GM23248 (cell line): Measurements from ENCODE around the gene HCST. TPM values are rescaled to one million over a fixed set of nuclear protein-coding genes. Genes with fewer than 3 reads are reported as not detected.
A peak's percentile ranks its signal among the peaks of the same experiment; 100 is the strongest.

Experiments
- DNase-seq: peaks from one replicate; pipeline ENCODE4 v3.0.0-alpha.2; 2015
- H2AFZ ChIP-seq: fragments of 200-600 bp; sonication (generic); 2 replicates; pipeline ENCODE4 v1.6.1; 2016; ENCODE audit warnings: antibody characterized with exemption
- H3F3A ChIP-seq: fragments of 200-600 bp; sonication (generic); 2 replicates; pipeline ENCODE4 v1.6.1; 2016; ENCODE audit warnings: mild to moderate bottlenecking, antibody characterized with exemption, mixed run types; ENCODE audit not compliant: insufficient read depth
- H3K27ac ChIP-seq: fragments of 200-600 bp; sonication (generic); 2 replicates; pipeline ENCODE4 v1.5.1; 2016; ENCODE audit warnings: mild to moderate bottlenecking
- H3K27me3 ChIP-seq: fragments of 200-600 bp; sonication (generic); replicated peaks from 2 replicates; pipeline ENCODE4 v1.6.1; 2016; ENCODE audit warnings: mild to moderate bottlenecking; ENCODE audit not compliant: insufficient read depth
- H3K36me3 ChIP-seq: fragments of 200-600 bp; sonication (generic); 2 replicates; pipeline ENCODE4 v1.6.1; 2016; ENCODE audit warnings: low read depth, mild to moderate bottlenecking
- H3K4me1 ChIP-seq: fragments of 200-600 bp; sonication (generic); 2 replicates; pipeline ENCODE4 v1.6.1; 2016; ENCODE audit warnings: mild to moderate bottlenecking; ENCODE audit not compliant: insufficient read depth
- H3K4me2 ChIP-seq: fragments of 200-600 bp; sonication (generic); one replicate; pipeline ENCODE4 v1.6.1; 2016; ENCODE audit warnings: mild to moderate bottlenecking; ENCODE audit not compliant: unreplicated experiment
- H3K4me3 ChIP-seq: fragments of 200-600 bp; sonication (generic); 2 replicates; pipeline ENCODE4 v1.5.1; 2016; ENCODE audit warnings: mild to moderate bottlenecking
- H3K79me2 ChIP-seq: fragments of 200-600 bp; sonication (generic); 2 replicates; pipeline ENCODE4 v1.6.1; 2016; ENCODE audit warnings: mild to moderate bottlenecking; ENCODE audit not compliant: insufficient read depth
- H3K9ac ChIP-seq: fragments of 200-600 bp; sonication (generic); 2 replicates; pipeline ENCODE4 v1.6.1; 2016; ENCODE audit warnings: mild to moderate bottlenecking
- H3K9me2 ChIP-seq: fragments of 200-600 bp; sonication (generic); 2 replicates; pipeline ENCODE4 v1.6.1; 2016; ENCODE audit warnings: mixed run types, mild to moderate bottlenecking, moderate library complexity; ENCODE audit not compliant: insufficient read depth
- H3K9me3 ChIP-seq: fragments of 200-600 bp; sonication (generic); one replicate; pipeline ENCODE4 v1.6.1; 2017; ENCODE audit warnings: low read depth
- H4K20me1 ChIP-seq: fragments of 200-600 bp; sonication (generic); 2 replicates; pipeline ENCODE4 v1.6.0; 2016; ENCODE audit not compliant: insufficient read depth
- EZH2 ChIP-seq: fragments of 200-600 bp; sonication (generic); IDR thresholded peaks from 2 replicates; pipeline ENCODE4 v1.6.1; 2018; ENCODE audit warnings: antibody characterized with exemption, mild to moderate bottlenecking; ENCODE audit not compliant: insufficient read depth, poor library complexity, severe bottlenecking
- EZH2phosphoT487 ChIP-seq: fragments of 200-600 bp; sonication (generic); IDR thresholded peaks from 2 replicates; pipeline ENCODE4 v1.6.1; 2018; ENCODE audit warnings: antibody characterized with exemption, moderate library complexity, mild to moderate bottlenecking, low read depth; ENCODE audit not compliant: insufficient read depth
- WGBS, 2 experiments: methylation state at CpG; one replicate each; pipeline ENCODE4 v1.1.6; 2015 to 2017; ENCODE audit warnings: low lambda C conversion rate in 2 of 2, low coverage in 1 of 2; ENCODE audit errors: missing lambda C conversion rate in 2 of 2; 5-methylcytosine and 5-hydroxymethylcytosine counted together
- in situ Hi-C: fragments of 300-500 bp; cut with MboI; formaldehyde crosslinking; loops from 2 replicates; pipeline ENCODE4 v1.15.0; 2020
- polyA plus RNA-seq: library from polyadenylated mRNA; unstranded; fragments of >200 nt; fragmentation: Nextera tagmentation; extraction: Ambion mirVana; gene quantifications from 2 replicates; pipeline ENCODE4 v1.2.1, GENCODE V29; 2016
- total RNA-seq: library from RNA; depleted of rRNA; stranded (reverse); fragments of >200 nt; shearing (Covaris generic); gene quantifications from 2 replicates; pipeline ENCODE4 v1.2.3, GENCODE V29; 2014

HCST gene
- total and polyA plus RNA-seq, 2 experiments from 2014 or later = 11.3 TPM; not detected in 1

DNA sequence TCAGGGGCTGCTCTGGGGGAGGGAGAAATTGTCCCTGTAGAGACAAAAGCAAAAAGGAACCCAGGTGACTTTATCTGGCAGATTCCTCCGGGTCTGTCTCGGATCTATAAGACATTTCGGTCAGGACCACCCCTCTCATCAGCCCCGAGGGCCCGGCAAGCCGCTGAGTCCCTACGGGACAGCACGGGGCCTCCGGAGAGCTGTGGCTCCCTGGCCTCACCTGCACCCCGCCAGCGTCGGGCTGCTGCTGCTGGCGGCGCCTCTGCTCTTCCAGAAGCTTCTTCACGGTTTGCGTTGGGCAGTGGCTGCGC is 3.9 kb upstream of the HCST start:
- in situ Hi-C loops = no loop called here
- TF ChIP-seq EZH2 = no peak
- TF ChIP-seq EZH2phosphoT487 = no peak

DNA sequence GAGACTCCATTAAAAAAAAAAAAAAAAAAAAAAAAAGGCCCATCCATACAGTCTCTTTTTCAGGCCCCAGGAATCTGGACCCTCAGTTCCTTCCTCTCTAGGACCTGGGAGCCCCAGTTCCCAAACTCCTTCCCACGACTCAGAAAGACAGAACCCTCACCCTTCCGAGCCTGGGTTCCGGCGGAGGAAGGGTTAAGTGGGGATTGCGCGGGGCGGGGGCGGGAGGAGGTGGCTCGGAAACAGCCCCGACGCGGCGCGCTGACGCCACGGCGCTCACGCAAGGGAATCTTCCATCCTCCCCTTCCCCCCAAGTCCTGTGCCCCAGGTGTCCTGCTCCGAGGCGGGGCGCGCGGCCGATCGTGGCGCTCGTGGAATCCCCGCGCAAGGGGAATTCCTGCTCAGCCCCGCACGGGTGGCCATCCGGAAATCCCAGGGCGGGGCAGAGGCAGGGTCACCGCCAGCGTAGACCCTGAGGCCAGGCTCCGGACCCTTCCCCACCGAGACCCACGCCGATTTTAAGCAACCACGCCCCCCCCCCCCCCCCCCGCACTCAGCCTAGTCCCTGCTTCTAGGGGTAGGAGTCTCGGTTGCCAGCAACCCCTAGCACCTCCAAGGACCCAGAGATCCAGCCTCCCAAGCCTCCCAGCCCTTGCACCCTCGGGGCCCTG is 2.6 kb upstream of the HCST start:
- Histone ChIP-seq H3K27ac (peak overlapping the region; percentile 96), H4K20me1 (no peaks in the 10 kb centered on the region), H3F3A (peaks cover 13% of the 10 kb centered on the region), H3K4me1 (peaks cover 26% of the 10 kb centered on the region), H3K4me3 (peak overlapping the region; percentile 99), H3K4me2 (peak overlapping the region; percentile 93), H3K79me2 (peaks cover 28% of the 10 kb centered on the region), H3K9ac (peak overlapping the region; percentile 87), H3K9me2 (no peaks in the 10 kb centered on the region), H3K27me3 (no peaks in the 10 kb centered on the region), H3K36me3 (peaks cover under 1% of the 10 kb centered on the region; the same call in 1 of the 2 replicates), H2AFZ (peak overlapping the region; percentile 83), H3K9me3 (no peaks in the 10 kb centered on the region)
- peak; percentile 94 for DNase-seq
- 1 to 2% methylated on average over 21 to 26 of the region's 43 CpGs for WGBS, 2 experiments
- in situ Hi-C loops = no loop called here
- TF ChIP-seq EZH2phosphoT487 (no peak), EZH2 (no peak)

More for the DNA sequence above, 3.9 kb upstream of the HCST start:
- Histone ChIP-seq H3K4me3 (peak overlapping the region; percentile 99), H4K20me1 (no peaks in the 10 kb centered on the region), H3K4me2 (peak overlapping the region; percentile 93), H3K27ac (peak overlapping the region; percentile 96), H3K4me1 (peaks cover 24% of the 10 kb centered on the region), H3K9me3 (no peaks in the 10 kb centered on the region), H3F3A (peaks cover 18% of the 10 kb centered on the region), H3K36me3 (peaks cover 12% of the 10 kb centered on the region; the same call in 1 of the 2 replicates), H3K27me3 (no peaks in the 10 kb centered on the region), H3K9me2 (no peaks in the 10 kb centered on the region), H3K9ac (peak overlapping the region; percentile 87), H2AFZ (peak overlapping the region; percentile 83), H3K79me2 (peaks cover 28% of the 10 kb centered on the region)
- WGBS, 2 experiments = 3 to 5% methylated on average over 16 to 17 of the region's 17 CpGs
- no peak for DNase-seq

DNA sequence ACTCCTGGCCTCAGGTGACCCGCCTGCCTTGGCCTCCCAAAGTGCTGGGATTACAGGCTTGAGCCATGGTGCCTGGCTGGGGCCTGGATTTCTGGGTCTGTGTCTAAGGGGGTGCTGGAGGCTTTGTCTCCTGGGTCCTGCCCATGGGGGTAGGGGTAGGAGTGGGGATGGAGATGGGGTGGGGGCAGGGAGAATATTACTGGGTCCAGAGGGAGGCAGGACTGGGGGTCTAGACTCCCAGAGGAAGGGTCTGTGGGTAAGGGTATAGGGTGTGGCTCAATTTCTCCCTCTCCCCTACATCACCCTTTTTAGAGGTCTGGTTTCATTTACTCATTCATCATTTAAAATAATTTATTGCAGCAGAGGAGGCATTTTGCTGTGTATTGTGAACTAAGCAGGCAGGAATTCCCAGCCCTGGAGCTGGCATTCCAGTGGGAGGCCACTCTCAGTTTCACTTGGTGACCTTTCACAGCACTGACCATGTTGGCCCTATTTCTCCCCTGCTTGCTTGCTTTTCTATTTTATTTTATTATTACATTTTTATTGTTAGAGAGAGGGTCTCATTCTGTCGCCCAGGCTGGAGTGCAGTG is 1.2 kb upstream of the HCST start:
- Histone ChIP-seq H3K36me3 (no peaks in the 10 kb centered on the region), H3K9ac (peak overlapping the region; percentile 87), H3K9me3 (no peaks in the 10 kb centered on the region), H2AFZ (peak overlapping the region; percentile 83; the same call in 1 of the 2 replicates), H3F3A (peaks cover 18% of the 10 kb centered on the region), H3K4me2 (peak overlapping the region; percentile 93), H3K9me2 (no peaks in the 10 kb centered on the region), H3K79me2 (peaks cover 28% of the 10 kb centered on the region), H3K4me3 (peak overlapping the region; percentile 99), H3K27me3 (no peaks in the 10 kb centered on the region), H3K4me1 (peaks cover 26% of the 10 kb centered on the region), H4K20me1 (no peaks in the 10 kb centered on the region), H3K27ac (peak overlapping the region; percentile 96)
- in situ Hi-C loops = no loop called here
- DNase-seq = peak; percentile 88
- TF ChIP-seq EZH2phosphoT487 = no peak
- no peak for TF ChIP-seq EZH2
- WGBS, 2 experiments = 41 to 56% methylated on average over 2 of the region's 2 CpGs

DNA sequence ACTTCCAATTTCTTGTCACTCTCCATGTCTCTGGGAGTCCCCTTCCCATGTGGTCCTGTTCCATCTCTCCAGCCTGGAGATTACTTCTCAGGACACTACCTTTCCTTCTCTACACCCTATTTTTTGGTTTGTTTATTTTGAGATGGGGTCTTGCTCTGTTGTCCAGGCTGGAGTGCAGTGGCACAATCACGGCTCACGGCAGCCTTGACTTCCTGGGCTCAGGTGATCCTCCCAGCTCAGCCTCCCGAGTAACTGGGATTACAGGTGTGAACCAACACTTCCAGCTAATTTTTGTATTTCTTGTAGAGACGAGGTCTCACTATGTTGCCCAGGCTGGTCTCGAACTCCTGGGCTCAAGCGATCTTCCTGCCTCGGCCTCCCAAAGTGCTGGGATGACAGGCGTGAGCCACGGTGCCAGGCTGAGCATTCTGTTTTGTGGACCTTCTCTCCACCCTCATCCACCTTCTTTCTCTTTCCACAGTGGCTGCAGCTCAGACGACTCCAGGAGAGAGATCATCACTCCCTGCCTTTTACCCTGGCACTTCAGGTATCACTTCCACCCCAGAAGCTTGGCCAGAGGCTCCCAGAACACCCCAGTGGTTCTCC is 644 bp downstream of the HCST start:
- Histone ChIP-seq H3K79me2 (peaks cover 14% of the 10 kb centered on the region), H3K9me2 (no peaks in the 10 kb centered on the region), H4K20me1 (no peaks in the 10 kb centered on the region), H3K9ac (peak overlapping the region; percentile 48; the same call in 1 of the 2 replicates), H3K36me3 (no peaks in the 10 kb centered on the region), H3K4me2 (peak overlapping the region; percentile 18), H3K27ac (no peak overlapping the region), H2AFZ (peak overlapping the region; percentile 32), H3K4me1 (peaks cover 34% of the 10 kb centered on the region), H3K4me3 (no peak overlapping the region), H3F3A (peaks cover 18% of the 10 kb centered on the region), H3K27me3 (no peaks in the 10 kb centered on the region), H3K9me3 (no peaks in the 10 kb centered on the region)
- DNase-seq = no peak
- TF ChIP-seq EZH2phosphoT487 = no peak
- no peak for TF ChIP-seq EZH2
- in situ Hi-C loops = no loop called here
- 82 to 83% methylated on average over 10 of the region's 10 CpGs for WGBS, 2 experiments
